Mesothelial cell of epicardium (in vitro differentiated cells): ENCODE results near the gene UBE2M. TPM values are rescaled to one million over a fixed set of nuclear protein-coding genes. Genes with fewer than 3 reads are reported as not detected.
"Not testable (repeated sequence)": the region's sequence is repeated elsewhere in the genome, so short reads cannot be mapped to it uniquely, and the experiment has no call there.

Experiments used
- DNase-seq, 2 experiments: peaks; one replicate each; pipeline ENCODE4 v3.0.0; 2021; ENCODE audit warnings: low spot score in 2 of 2; ENCODE audit not compliant: unreplicated experiment in 2 of 2
- H3K27ac Mint-ChIP-seq: 2 replicates; pipeline ENCODE4 v1.8.0; 2021; ENCODE audit warnings: mixed read lengths
- H3K27me3 Mint-ChIP-seq: 2 replicates; pipeline ENCODE4 v1.8.0; 2021; ENCODE audit warnings: low read depth, mixed read lengths
- H3K36me3 Mint-ChIP-seq: 2 replicates; pipeline ENCODE4 v1.8.0; 2021; ENCODE audit warnings: mixed read lengths
- H3K4me1 Mint-ChIP-seq: 2 replicates; pipeline ENCODE4 v1.8.0; 2021; ENCODE audit warnings: mixed read lengths
- H3K4me3 Mint-ChIP-seq: 2 replicates; pipeline ENCODE4 v1.8.0; 2021; ENCODE audit warnings: mild to moderate bottlenecking, moderate library complexity, mixed read lengths
- H3K9me3 Mint-ChIP-seq: 2 replicates; pipeline ENCODE4 v1.8.0; 2021; ENCODE audit warnings: mixed read lengths
- microRNA-seq: library from miRNA; unstranded; fragments of <30 nt; microRNA quantifications from one replicate; pipeline ENCODE4 v1.2.0, GENCODE V29; 2021; ENCODE audit warnings: inconsistent platforms, mixed read lengths
- total RNA-seq: library from RNA; stranded (reverse); gene quantifications from 3 replicates; pipeline ENCODE4 v1.2.1, GENCODE V29; 2021
- TF ChIP-seq, protein P1 (sequence below): fragments of 200-600 bp; sonication (generic); IDR thresholded peaks from one replicate; pipeline ENCODE4 v1.5.0; 2021; ENCODE audit warnings: antibody characterized with exemption; ENCODE audit not compliant: unreplicated experiment

Gene UBE2M
- total RNA-seq, 1 donor from 2014 or later, result 73.4 TPM

DNA sequence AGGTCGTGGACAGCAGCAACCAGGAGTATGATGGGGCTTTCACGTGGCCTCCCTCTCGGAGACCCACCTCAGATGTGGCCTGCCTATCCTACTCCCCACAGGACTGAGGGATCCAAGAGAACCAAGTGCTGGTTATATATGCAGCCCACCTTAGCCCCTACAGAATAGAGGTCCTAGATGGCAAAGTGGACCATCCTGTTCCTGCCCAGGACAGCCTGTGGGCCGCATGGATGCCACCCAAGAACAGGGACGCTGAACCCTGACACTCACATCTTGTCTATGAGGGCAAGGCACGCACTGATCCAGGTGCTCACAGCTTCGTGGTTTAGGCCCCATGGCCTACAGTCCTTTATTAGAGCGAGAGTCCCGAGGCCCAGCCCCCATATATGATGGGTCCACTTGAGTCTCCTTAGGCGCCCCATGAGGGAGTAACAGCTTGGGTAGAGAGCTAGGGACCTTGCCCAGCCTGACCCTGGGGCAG lies 45.2 kb downstream of the UBE2M start:
- Mint-ChIP-seq H3K27me3 (no peaks in the 10 kb centered on the region), H3K36me3 (no peaks in the 10 kb centered on the region), H3K9me3 (no peaks in the 10 kb centered on the region), H3K4me3 (no peak overlapping the region), H3K27ac (no peak overlapping the region), H3K4me1 (peaks cover 23% of the 10 kb centered on the region)
- no peak for DNase-seq
- TF ChIP-seq, protein P1, sequence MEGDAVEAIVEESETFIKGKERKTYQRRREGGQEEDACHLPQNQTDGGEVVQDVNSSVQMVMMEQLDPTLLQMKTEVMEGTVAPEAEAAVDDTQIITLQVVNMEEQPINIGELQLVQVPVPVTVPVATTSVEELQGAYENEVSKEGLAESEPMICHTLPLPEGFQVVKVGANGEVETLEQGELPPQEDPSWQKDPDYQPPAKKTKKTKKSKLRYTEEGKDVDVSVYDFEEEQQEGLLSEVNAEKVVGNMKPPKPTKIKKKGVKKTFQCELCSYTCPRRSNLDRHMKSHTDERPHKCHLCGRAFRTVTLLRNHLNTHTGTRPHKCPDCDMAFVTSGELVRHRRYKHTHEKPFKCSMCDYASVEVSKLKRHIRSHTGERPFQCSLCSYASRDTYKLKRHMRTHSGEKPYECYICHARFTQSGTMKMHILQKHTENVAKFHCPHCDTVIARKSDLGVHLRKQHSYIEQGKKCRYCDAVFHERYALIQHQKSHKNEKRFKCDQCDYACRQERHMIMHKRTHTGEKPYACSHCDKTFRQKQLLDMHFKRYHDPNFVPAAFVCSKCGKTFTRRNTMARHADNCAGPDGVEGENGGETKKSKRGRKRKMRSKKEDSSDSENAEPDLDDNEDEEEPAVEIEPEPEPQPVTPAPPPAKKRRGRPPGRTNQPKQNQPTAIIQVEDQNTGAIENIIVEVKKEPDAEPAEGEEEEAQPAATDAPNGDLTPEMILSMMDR, result no peak

DNA sequence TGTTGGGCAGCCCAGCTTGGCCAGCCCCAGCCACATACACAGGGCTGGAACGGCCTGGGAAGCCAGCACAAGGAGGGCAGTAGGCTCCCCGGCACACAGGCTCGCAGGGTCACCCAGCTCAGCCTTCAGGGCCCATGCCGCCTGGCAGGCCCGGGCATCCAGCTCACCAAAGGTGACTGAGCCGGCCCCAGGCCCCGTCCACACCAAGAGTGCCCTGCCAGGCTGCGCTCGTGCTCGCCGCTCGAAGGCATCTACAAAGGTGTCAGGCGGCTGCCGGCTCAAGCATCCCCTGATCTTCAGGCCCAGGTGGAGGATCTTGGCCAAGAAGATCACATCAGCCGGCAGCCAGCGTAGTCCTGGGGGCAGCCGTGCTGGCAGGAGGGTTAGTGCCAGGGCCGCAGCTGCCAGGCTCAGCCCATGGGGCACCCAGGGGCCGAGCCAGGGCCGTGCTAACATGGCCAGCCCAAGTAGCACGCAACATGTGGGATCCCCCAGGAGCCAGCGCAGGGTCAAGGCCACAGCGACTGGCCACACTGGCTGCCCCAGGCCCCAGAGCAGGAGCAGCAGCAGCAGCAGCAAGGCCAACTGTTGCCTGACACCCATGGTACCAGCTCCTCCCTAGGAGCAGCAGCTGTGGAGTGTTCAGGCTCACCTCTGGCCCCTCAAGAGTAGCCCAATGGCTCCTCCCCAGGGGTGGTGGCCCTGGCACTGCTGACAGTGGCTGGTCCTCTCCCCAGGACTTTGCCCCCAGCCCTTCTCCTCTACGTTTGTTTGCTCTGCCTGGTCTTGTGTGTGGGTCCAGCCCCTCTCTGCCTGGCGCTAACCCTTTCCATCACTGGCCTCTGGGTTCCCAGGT lies 46.8 kb downstream of the UBE2M start, which contains the start of gene SLC27A5:
Gene SLC27A5, minus strand, starts transcription at position 640 of the 856 bp plus-strand sequence. Its CDS starts 37 bp downstream, at position 603.
- Mint-ChIP-seq H3K27me3 (no peaks in the 10 kb centered on the region), H3K36me3 (peaks cover 7% of the 10 kb centered on the region), H3K9me3 (peaks cover 9% of the 10 kb centered on the region), H3K4me3 (no peak within 1 kb of the TSS), H3K27ac (no peak within 1 kb of the TSS), H3K4me1 (peaks cover 18% of the 10 kb centered on the region)
- TF ChIP-seq, protein P1, result no peak
- no peak for DNase-seq

DNA sequence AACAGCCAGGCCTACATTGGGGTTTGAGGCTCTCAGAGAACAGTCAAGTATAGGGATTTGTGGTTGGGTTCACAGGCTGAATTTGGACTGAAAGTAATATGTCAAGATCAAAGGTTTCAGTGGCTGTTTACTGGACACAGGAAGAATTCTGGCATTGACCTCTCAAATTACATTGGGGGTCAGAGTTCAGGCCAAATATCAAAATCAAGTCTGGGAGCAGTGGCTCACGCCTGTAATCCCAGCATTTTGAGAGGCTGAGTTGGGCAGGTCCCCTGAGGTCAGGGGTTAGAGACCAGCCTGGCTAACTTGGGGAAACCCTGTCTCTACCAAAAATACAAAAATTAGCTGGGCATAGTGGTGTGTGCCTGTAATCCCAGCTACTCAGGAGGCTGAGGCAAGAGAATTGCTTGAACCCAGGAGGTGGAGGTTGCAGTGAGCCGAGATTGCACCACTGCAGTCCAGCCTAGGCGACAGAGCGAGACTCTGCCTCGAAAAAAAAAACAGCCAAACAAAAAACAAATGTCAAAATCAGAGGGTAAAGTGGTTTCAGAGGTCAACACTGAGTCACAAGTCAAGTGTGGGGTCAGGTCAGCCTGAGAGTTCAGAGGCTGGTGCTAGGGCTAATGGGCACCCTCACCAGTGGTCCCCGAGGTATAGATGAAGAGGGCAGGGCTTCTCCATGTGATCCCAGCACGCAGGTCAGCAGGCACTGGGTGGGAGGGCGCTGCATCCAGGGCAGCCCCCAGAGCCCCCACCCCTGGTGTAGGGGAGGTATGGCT lies 48.1 kb downstream of the UBE2M start:
- Mint-ChIP-seq H3K4me1 (peaks cover 9% of the 10 kb centered on the region), H3K27me3 (no peaks in the 10 kb centered on the region), H3K9me3 (peaks cover 9% of the 10 kb centered on the region), H3K36me3 (peaks cover 7% of the 10 kb centered on the region), H3K4me3 (no peak overlapping the region), H3K27ac (no peak overlapping the region)
- TF ChIP-seq, protein P1, result no peak
- no peak for DNase-seq

DNA sequence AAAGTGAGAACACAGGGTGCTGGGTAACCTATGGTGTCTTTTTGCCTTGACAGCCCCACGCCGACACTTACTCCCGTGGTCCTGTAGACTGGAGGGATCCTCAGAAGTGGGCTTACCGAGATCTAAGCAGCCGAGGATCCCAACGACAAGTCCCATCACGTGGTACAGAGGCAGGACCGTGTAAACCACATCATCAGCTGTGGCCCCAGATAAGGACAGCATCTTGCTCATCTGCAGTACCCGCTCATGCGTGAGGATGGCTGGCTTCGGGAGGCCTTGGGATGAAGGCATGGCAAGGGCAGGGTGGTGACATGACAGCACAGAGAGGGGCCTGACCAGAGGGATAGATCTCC lies 48.7 kb downstream of the UBE2M start:
- TF ChIP-seq, protein P1, result no peak
- peaks cover 6% of the 10 kb centered on the region for H3K4me1 Mint-ChIP-seq
- no peaks in the 10 kb centered on the region for H3K27me3 Mint-ChIP-seq
- H3K36me3 Mint-ChIP-seq, result peaks cover 7% of the 10 kb centered on the region
- DNase-seq, result no peak
- no peak overlapping the region for H3K27ac Mint-ChIP-seq
- no peak overlapping the region for H3K4me3 Mint-ChIP-seq
- H3K9me3 Mint-ChIP-seq, result peaks cover 9% of the 10 kb centered on the region

DNA sequence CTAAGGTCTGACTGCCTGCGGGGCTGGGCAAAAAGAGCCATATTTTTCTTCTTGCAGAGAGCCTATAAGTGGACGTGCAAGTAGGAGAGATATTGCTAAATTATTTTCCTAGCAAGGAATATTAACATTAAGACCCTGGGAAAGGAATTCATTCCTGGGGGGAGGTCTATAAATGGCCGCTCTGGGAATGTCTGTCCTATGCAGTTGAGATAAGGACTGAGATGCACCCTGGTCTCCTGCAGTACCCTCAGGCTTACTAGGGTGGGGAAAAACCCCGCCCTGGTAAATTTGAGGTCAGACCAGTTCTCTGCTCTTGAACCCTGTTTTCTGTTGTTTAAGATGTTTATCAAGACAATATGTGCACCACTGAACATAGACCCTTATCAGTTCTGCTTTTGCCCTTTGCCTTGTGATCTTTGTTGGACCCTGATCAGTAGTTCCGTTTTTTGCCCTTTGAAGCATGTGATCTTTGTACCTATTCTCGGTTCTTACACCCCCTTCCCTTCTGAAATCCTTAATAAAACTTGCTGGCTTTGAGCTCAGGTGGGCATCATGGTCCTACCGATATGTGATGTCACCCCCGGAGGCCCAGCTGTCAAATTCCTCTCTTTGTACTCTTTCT lies 50.7 kb downstream of the UBE2M start:
- H3K4me3 Mint-ChIP-seq, H3K27me3 Mint-ChIP-seq, H3K4me1 Mint-ChIP-seq, H3K27ac Mint-ChIP-seq, H3K9me3 Mint-ChIP-seq, DNase-seq, H3K36me3 Mint-ChIP-seq: not testable (repeated sequence)

Small RNA genes within 50 kb of the gene (microRNA-seq; reads per million reads assigned to microRNA genes)
- gene MIR6807, result 5.0 reads per million, percentile 18 among the genes with 10 or more reads in this experiment

Other genes with a start within 250 kb of the UBE2M start
- 3.6 to 3.8 TPM (median 3.7 TPM) in 3 replicates for gene ZSCAN22, start 231.6 kb downstream of the UBE2M start, total RNA-seq
- 12.3 to 15.5 TPM (median 13.1 TPM) in 3 replicates for gene A1BG, start 205.1 kb downstream of the UBE2M start, total RNA-seq
- gene ZNF497, start 195.9 kb downstream of the UBE2M start, total RNA-seq, result 6.6 to 7.6 TPM (median 6.9 TPM) in 3 replicates
- 3.1 to 4.2 TPM (median 3.9 TPM) in 3 replicates for gene ZNF837, start 177.6 kb downstream of the UBE2M start, total RNA-seq
- gene RPS5, start 171.3 kb downstream of the UBE2M start, total RNA-seq, result 985 to 1,018 TPM (median 1,016 TPM) in 3 replicates
- gene RNF225, start 163.0 kb downstream of the UBE2M start, total RNA-seq, result 0.83 to 1.3 TPM (median 1.2 TPM) in 3 replicates
- gene ZNF584, start 150.0 kb downstream of the UBE2M start, total RNA-seq, result 12.0 to 16.4 TPM (median 15.3 TPM) in 3 replicates
- 4.2 to 4.8 TPM (median 4.4 TPM) in 3 replicates for gene ZNF132, start 118.5 kb downstream of the UBE2M start, total RNA-seq
- 8.0 to 8.8 TPM (median 8.2 TPM) in 3 replicates for gene ZNF324B, start 107.0 kb downstream of the UBE2M start, total RNA-seq
- gene ZNF324, start 91.5 kb downstream of the UBE2M start, total RNA-seq, result 12.1 to 13.4 TPM (median 12.6 TPM) in 3 replicates
- gene ZNF446, start 82.3 kb downstream of the UBE2M start, total RNA-seq, result 17.3 to 18.0 TPM (median 17.4 TPM) in 3 replicates
- gene SLC27A5, start 46.6 kb downstream of the UBE2M start, total RNA-seq, result 12.5 to 14.2 TPM (median 14.2 TPM) in 3 replicates
- gene ZBTB45, start 38.8 kb downstream of the UBE2M start, total RNA-seq, result 24.4 to 27.1 TPM (median 24.9 TPM) in 3 replicates
- gene TRIM28, start 14.5 kb downstream of the UBE2M start, total RNA-seq, result 577 to 599 TPM (median 579 TPM) in 3 replicates
- gene CHMP2A, start 3.5 kb downstream of the UBE2M start, total RNA-seq, result 82.9 to 86.5 TPM (median 84.3 TPM) in 3 replicates
- 42.6 to 43.9 TPM (median 42.8 TPM) in 3 replicates for gene MZF1, start 14.7 kb upstream of the UBE2M start, total RNA-seq